Smooth muscle cell (in vitro differentiated cells): ENCODE data around the gene SFRP5. TPM values are rescaled to one million over a fixed set of nuclear protein-coding genes. Genes with fewer than 3 reads are reported as not detected.

Experiments
- DNase-seq: peaks from one replicate; lab custom pipeline; 2025; ENCODE audit not compliant: unreplicated experiment; lab: John Stamatoyannopoulos, UW
- H2AFZ ChIP-seq: fragments of 200-600 bp; sonication (generic); 2 replicates; pipeline ENCODE4 v1.6.0; 2016; ENCODE audit warnings: antibody characterized with exemption, low read depth, mild to moderate bottlenecking
- H3F3A ChIP-seq: fragments of 200-600 bp; sonication (generic); 2 replicates; pipeline ENCODE4 v1.6.0; 2017; ENCODE audit warnings: antibody characterized with exemption, low read depth
- H3K27ac ChIP-seq: fragments of 200-600 bp; sonication (generic); 2 replicates; pipeline ENCODE4 v1.5.1; 2016; ENCODE audit warnings: low read depth, mild to moderate bottlenecking
- H3K27me3 ChIP-seq: fragments of 200-600 bp; sonication (generic); 2 replicates; pipeline ENCODE4 v1.6.1; 2016; ENCODE audit warnings: low read depth, mild to moderate bottlenecking
- H3K36me3 ChIP-seq: fragments of 200-600 bp; sonication (generic); 2 replicates; pipeline ENCODE4 v1.5.1; 2016; ENCODE audit warnings: low read depth
- H3K4me1 ChIP-seq: fragments of 200-600 bp; sonication (generic); 2 replicates; pipeline ENCODE4 v1.5.1; 2016; ENCODE audit warnings: low read depth
- H3K4me2 ChIP-seq: fragments of 200-600 bp; sonication (generic); 2 replicates; pipeline ENCODE4 v1.6.0; 2016; ENCODE audit warnings: mild to moderate bottlenecking
- H3K4me3 ChIP-seq: fragments of 200-600 bp; sonication (generic); 2 replicates; pipeline ENCODE4 v1.5.1; 2016; ENCODE audit warnings: mild to moderate bottlenecking
- H3K79me2 ChIP-seq: fragments of 200-600 bp; sonication (generic); 2 replicates; pipeline ENCODE4 v1.6.0; 2016; ENCODE audit warnings: low read depth, mild to moderate bottlenecking
- H3K9ac ChIP-seq: fragments of 200-600 bp; sonication (generic); 2 replicates; pipeline ENCODE4 v1.6.0; 2016; ENCODE audit warnings: low read depth
- H3K9me3 ChIP-seq: fragments of 200-600 bp; sonication (generic); replicated peaks from 2 replicates; pipeline ENCODE4 v1.5.1; 2016; ENCODE audit warnings: low read depth
- H4K20me1 ChIP-seq: fragments of 200-600 bp; sonication (generic); 2 replicates; pipeline ENCODE4 v1.6.0; 2016; ENCODE audit warnings: low read depth
- WGBS: methylation state at CpG from one replicate; pipeline ENCODE4 v1.1.7; 2016; ENCODE audit warnings: low lambda C conversion rate; 5-methylcytosine and 5-hydroxymethylcytosine counted together
- polyA plus RNA-seq: library from polyadenylated mRNA; unstranded; fragments of >200 nt; fragmentation: Nextera tagmentation; extraction: Ambion mirVana; gene quantifications from 2 replicates; pipeline ENCODE4 v1.2.1, GENCODE V29; 2016
- total RNA-seq: library from RNA; depleted of rRNA; stranded (reverse); fragments of >200 nt; gene quantifications from 2 replicates; pipeline ENCODE4 v1.2.3, GENCODE V29; 2014
- TF ChIP-seq, protein P1 (sequence below): fragments of 200-600 bp; sonication (generic); IDR thresholded peaks from 2 replicates; pipeline ENCODE4 v1.5.1; 2017; ENCODE audit warnings: borderline replicate concordance, mild to moderate bottlenecking, antibody characterized with exemption; ENCODE audit not compliant: insufficient read depth, poor library complexity, severe bottlenecking

The SFRP5 gene
- total and polyA plus RNA-seq, 2 experiments from 2014 or later: 0.11 TPM; not detected in 1

DNA sequence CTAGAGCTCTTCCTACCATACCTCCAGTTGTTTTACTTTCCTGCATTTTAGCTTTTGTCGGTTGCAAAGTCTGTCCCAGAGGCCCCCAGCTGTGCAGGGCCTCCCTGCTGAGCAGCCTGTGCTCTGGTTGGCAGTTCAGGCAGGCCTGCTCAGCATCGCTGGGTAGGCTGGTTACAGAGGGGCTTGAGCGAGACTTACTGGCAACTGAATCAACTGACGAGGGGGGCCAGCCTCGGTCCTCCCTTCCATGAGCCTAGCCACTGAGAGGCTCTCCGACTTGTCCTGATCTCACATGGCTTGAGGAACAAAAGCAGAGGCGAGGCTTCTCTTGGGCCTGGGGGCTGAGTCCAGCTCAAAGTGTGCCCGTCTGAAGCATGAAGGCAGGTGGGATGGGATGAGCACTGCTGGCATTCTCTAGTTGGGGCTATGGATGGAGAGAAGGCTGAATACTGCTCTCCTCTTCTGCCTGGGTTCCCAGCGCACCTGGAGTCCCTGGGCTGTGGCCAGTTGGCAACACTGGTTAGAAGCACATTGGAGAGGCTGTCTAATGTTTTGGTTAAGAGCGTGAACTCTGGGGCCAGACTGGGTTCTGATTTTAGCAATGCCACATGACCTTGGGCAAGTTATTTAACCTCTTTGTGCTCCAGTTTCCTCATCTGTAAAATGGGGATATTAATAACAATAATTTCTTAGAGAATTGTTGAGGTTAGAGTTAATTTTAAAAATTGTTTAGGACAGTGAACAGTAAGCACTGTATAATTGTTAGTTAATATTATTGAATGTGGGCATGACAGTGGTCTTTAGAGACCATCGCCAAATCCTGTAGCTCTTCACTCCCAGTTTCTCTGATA, 6.9 kb upstream of the SFRP5 start:
- 77% methylated on average over 11 of the region's 11 CpGs for WGBS
- H3K4me3 ChIP-seq: no peak overlapping the region

DNA sequence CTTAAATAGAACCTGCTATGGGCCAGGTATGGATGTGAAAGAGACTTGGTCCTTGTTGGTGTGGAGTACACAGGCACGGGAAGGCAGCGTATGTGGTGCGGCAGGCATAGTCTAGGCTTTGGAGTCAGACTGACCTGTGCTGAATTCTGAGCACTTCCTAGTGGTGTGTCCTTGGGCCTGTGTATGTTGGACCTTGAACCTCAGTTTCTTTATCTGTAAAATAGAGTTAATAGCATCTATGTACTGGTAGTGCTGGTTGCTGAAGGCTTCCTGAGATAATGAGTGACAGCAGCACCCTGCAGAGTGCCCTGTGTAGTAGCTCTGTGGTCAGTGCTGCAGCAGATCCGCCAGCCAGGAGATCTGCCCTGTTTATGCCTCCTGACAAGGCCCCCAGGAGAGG, 5.3 kb upstream of the SFRP5 start:
- peaks cover 8% of the 10 kb centered on the region for H3K4me1 ChIP-seq
- no peak overlapping the region for H3K4me2 ChIP-seq
- H3K79me2 ChIP-seq: no peaks in the 10 kb centered on the region
- no peaks in the 10 kb centered on the region for H3K36me3 ChIP-seq
- peaks cover 3% of the 10 kb centered on the region for H4K20me1 ChIP-seq
- 97% methylated on average over 4 of the region's 4 CpGs for WGBS
- H2AFZ ChIP-seq: no peak overlapping the region
- no peak overlapping the region for H3K27ac ChIP-seq
- TF ChIP-seq, protein P1, sequence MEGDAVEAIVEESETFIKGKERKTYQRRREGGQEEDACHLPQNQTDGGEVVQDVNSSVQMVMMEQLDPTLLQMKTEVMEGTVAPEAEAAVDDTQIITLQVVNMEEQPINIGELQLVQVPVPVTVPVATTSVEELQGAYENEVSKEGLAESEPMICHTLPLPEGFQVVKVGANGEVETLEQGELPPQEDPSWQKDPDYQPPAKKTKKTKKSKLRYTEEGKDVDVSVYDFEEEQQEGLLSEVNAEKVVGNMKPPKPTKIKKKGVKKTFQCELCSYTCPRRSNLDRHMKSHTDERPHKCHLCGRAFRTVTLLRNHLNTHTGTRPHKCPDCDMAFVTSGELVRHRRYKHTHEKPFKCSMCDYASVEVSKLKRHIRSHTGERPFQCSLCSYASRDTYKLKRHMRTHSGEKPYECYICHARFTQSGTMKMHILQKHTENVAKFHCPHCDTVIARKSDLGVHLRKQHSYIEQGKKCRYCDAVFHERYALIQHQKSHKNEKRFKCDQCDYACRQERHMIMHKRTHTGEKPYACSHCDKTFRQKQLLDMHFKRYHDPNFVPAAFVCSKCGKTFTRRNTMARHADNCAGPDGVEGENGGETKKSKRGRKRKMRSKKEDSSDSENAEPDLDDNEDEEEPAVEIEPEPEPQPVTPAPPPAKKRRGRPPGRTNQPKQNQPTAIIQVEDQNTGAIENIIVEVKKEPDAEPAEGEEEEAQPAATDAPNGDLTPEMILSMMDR: no peak
- H3K9ac ChIP-seq: no peak overlapping the region
- no peaks in the 10 kb centered on the region for H3K9me3 ChIP-seq
- peaks cover 27% of the 10 kb centered on the region for H3K27me3 ChIP-seq
- no peaks in the 10 kb centered on the region for H3F3A ChIP-seq
- no peak for DNase-seq
- no peak overlapping the region for H3K4me3 ChIP-seq

More for the DNA sequence above, 6.9 kb upstream of the SFRP5 start:
- Histone ChIP-seq H3K27ac (no peak overlapping the region), H3F3A (no peaks in the 10 kb centered on the region), H4K20me1 (no peaks in the 10 kb centered on the region), H3K36me3 (no peaks in the 10 kb centered on the region), H3K9ac (no peak overlapping the region), H3K9me3 (no peaks in the 10 kb centered on the region), H3K27me3 (peaks cover 11% of the 10 kb centered on the region), H3K79me2 (no peaks in the 10 kb centered on the region), H3K4me2 (no peak overlapping the region), H2AFZ (no peak overlapping the region), H3K4me1 (peaks cover 8% of the 10 kb centered on the region)
- TF ChIP-seq, protein P1: no peak
- no peak for DNase-seq

DNA sequence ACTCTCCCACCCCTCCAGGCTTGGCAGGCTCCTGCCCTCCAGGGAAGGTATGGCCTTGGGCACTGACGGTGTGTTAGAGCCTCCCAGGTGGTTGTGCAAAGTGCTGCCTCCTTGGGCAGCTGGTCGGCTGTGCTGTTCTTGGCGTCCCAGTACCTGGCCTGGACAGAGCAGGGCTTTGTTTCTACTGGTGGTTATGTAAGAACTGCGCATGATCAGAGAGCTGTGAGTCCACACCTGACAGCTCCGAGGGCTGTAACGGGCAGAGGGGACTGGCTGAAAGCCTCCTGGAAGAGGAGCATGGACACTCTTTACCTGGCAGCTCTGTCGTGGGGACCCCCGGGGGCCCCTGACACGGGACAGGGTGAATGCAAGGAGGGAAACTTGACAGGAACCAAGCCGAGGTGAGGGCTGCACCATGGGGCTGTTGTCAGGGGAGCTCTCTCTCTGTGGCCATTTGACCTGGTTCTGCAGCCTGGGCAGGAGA, 3.1 kb upstream of the SFRP5 start:
- Histone ChIP-seq H2AFZ (no peak overlapping the region), H3K4me3 (no peak overlapping the region), H3K4me1 (peaks cover 8% of the 10 kb centered on the region), H3K36me3 (no peaks in the 10 kb centered on the region), H3K79me2 (no peaks in the 10 kb centered on the region), H3F3A (no peaks in the 10 kb centered on the region), H4K20me1 (peaks cover 10% of the 10 kb centered on the region), H3K9ac (no peak overlapping the region), H3K4me2 (no peak overlapping the region), H3K27me3 (peaks cover 48% of the 10 kb centered on the region), H3K9me3 (no peaks in the 10 kb centered on the region), H3K27ac (no peak overlapping the region)
- DNase-seq: no peak
- TF ChIP-seq, protein P1: no peak
- 82% methylated on average over 10 of the region's 10 CpGs for WGBS

DNA sequence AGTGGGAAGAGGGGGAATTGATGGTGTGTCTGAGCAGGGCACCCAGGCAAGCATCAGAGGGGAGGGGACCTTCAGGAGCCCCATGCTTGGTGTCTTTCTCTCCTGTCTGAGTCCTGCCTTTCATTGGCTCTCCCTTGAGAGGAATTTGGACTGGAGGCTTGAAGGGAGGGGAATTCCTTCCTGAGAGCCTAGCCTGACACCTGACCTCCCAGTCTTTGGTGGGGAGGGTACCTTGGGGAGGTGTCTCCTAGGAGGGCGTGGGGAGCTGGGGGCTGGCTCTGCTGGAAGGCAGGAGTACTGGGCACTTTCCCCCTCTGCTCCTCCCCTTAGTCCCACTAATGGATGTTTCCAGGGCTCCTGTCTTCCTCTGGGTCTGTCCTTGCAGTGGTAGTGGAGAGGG, 1.3 kb upstream of the SFRP5 start:
- Histone ChIP-seq H3K4me2 (no peak overlapping the region), H4K20me1 (peaks cover 10% of the 10 kb centered on the region), H3F3A (no peaks in the 10 kb centered on the region), H3K27me3 (peaks cover 61% of the 10 kb centered on the region), H3K4me1 (peaks cover 8% of the 10 kb centered on the region), H3K9me3 (no peaks in the 10 kb centered on the region), H3K4me3 (no peak overlapping the region), H3K79me2 (no peaks in the 10 kb centered on the region), H3K36me3 (no peaks in the 10 kb centered on the region), H2AFZ (no peak overlapping the region), H3K27ac (no peak overlapping the region), H3K9ac (no peak overlapping the region)
- no peak for DNase-seq
- TF ChIP-seq, protein P1: no peak
- 83% methylated on average over 1 of the region's 1 CpG for WGBS
